Motor neuron (in vitro differentiated cells): ENCODE measurements around the gene PPM1D. TPM values are rescaled to one million over a fixed set of nuclear protein-coding genes. Genes with fewer than 3 reads are reported as not detected.
A peak's percentile ranks its signal among the peaks of the same experiment; 100 is the strongest.
"Not testable (repeated sequence)": the region's sequence is repeated elsewhere in the genome, so short reads cannot be mapped to it uniquely, and the experiment has no call there.

Experiments
- ATAC-seq, 8 experiments: fragments of 200-7000 bp; cut with Tn5 transposase; replicated peaks in 6 of 8; 2 replicates each; pipeline ENCODE4 v1.8.0; 2021; ENCODE audit warnings: mild to moderate bottlenecking in 8 of 8, moderate library complexity in 8 of 8
- H3K27ac ChIP-seq, 2 donors: fragments of 250-450 bp; sonication (Bioruptor Pico); 2 replicates each; pipeline ENCODE4 v1.9.0; 2021; ENCODE audit warnings: antibody characterized with exemption in 2 of 2, mild to moderate bottlenecking in 2 of 2, moderate library complexity in 1 of 2
- H3K4me1 ChIP-seq, 2 donors: fragments of 250-450 bp; sonication (Bioruptor Pico); replicated peaks in 1 of 2; 2 replicates each; pipeline ENCODE4 v1.6.1; 2021; ENCODE audit warnings: antibody characterized with exemption in 2 of 2, mild to moderate bottlenecking in 2 of 2, moderate library complexity in 1 of 2
- H3K4me3 ChIP-seq, 5 donors: fragments of 250-450 bp; sonication (Bioruptor Pico); 2 replicates each; pipeline ENCODE4 v1.9.0; 2021; ENCODE audit warnings: antibody characterized with exemption in 5 of 5, mild to moderate bottlenecking in 5 of 5, moderate library complexity in 4 of 5
- whole genome bisulfite sequencing, 10 experiments: fragments of 450-650 bp; shearing (Covaris generic); methylation state at CpG; one replicate each; pipeline ENCODE4 v1.0.0; 2022; 5-methylcytosine and 5-hydroxymethylcytosine counted together
- in situ Hi-C, 9 experiments: fragments of 400-800 bp; cut with MboI; loops; one replicate each; pipeline ENCODE4 v1.15.0; 2021; ENCODE audit warnings: low sequenced_read_pairs in 9 of 9, low pct_unique_long_range_greater_than_20kb in 2 of 9; ENCODE audit not compliant: unreplicated experiment in 9 of 9
- total RNA-seq, 8 experiments: library from RNA; unstranded; fragments of 300-600 nt; gene quantifications; 2 replicates each; pipeline versions ENCODE4 v1.2.3 to v1.2.4, GENCODE V29; 2022

The PPM1D gene
- total RNA-seq, 8 experiments from 2014 or later, result 7.3 to 26.1 (median 15.2) TPM

GRCh38 chr17:60577147-60577915, 22.7 kb upstream of the PPM1D start:
- H3K4me3 ChIP-seq, result no peak overlapping the region
- no peak overlapping the region for H3K27ac ChIP-seq
- peak in 3 of 8 experiments; percentile 97 to 98 (median 97) for ATAC-seq
- H3K4me1 ChIP-seq, result no peaks in the 10 kb centered on the region
- 2 to 74% (median 54%) methylated on average over 2 to 7 of the region's 7 CpGs for WGBS, 10 experiments
- in situ Hi-C loops, result no loop called here

GRCh38 chr17:60579090-60579489, 20.9 kb upstream of the PPM1D start:
- Histone ChIP-seq H3K27ac (no peak overlapping the region), H3K4me3 (no peak overlapping the region), H3K4me1 (no peaks in the 10 kb centered on the region)
- 46 to 100% (median 80%) methylated on average over 1 to 2 of the region's 2 CpGs; no CpG with 5 or more reads in 1 of the 10 experiments for WGBS, 10 experiments
- no peak for ATAC-seq
- in situ Hi-C loops, result no loop called here

GRCh38 chr17:60579551-60579950, 20.4 kb upstream of the PPM1D start:
- no peak overlapping the region for H3K27ac ChIP-seq
- no peak overlapping the region for H3K4me3 ChIP-seq
- in situ Hi-C loops, result no loop called here
- no peak for ATAC-seq
- 76 to 95% (median 90%) methylated on average over 1 to 4 of the region's 4 CpGs; no CpG with 5 or more reads in 5 of the 10 experiments for whole genome bisulfite sequencing, 10 experiments
- H3K4me1 ChIP-seq, result no peaks in the 10 kb centered on the region

- in situ Hi-C loops, result no loop called here
- ATAC-seq, result no peak
- H3K27ac ChIP-seq, result no peak overlapping the region
- H3K4me3 ChIP-seq, result no peak overlapping the region
- no peaks in the 10 kb centered on the region for H3K4me1 ChIP-seq
These were observed 17.0 kb upstream of the PPM1D start for GRCh38 chr17:60583008-60583407.

- WGBS, 10 experiments, result 33 to 100% (median 93%) methylated on average over 1 to 2 of the region's 2 CpGs; no CpG with 5 or more reads in 1 of the 10 experiments
These were observed 14.1 kb upstream of the PPM1D start for GRCh38 chr17:60585887-60586286.

GRCh38 chr17:60586288-60586974, 13.6 kb upstream of the PPM1D start:
- no peak overlapping the region for H3K27ac ChIP-seq
- in situ Hi-C loops, result no loop called here
- ATAC-seq, result peak in 2 of 8 experiments; percentile 17 to 40
- WGBS, 10 experiments, result 0 to 58% (median 47%) methylated on average over 1 to 3 of the region's 3 CpGs; no CpG with 5 or more reads in 1 of the 10 experiments
- H3K4me3 ChIP-seq, result no peak overlapping the region
- no peaks in the 10 kb centered on the region for H3K4me1 ChIP-seq

More at GRCh38 chr17:60585887-60586286, 14.1 kb upstream of the PPM1D start:
- Histone ChIP-seq H3K4me1 (no peaks in the 10 kb centered on the region), H3K4me3 (no peak overlapping the region), H3K27ac (no peak overlapping the region)
- ATAC-seq, result no peak
- in situ Hi-C loops, result no loop called here

- in situ Hi-C loops, result no loop called here
- Histone ChIP-seq H3K4me1 (no peaks in the 10 kb centered on the region), H3K27ac (no peak overlapping the region), H3K4me3 (no peak overlapping the region)
- ATAC-seq, result no peak
- 0 to 86% (median 71%) methylated on average over 1 to 5 of the region's 5 CpGs for WGBS, 10 experiments
These were observed 9.9 kb upstream of the PPM1D start for GRCh38 chr17:60590070-60590469.

GRCh38 chr17:60592750-60593149, 7.2 kb upstream of the PPM1D start:
- H3K27ac ChIP-seq, result no peak overlapping the region

GRCh38 chr17:60593441-60594036, 6.5 kb upstream of the PPM1D start:
- ATAC-seq, in situ Hi-C loops: not testable (repeated sequence)
- WGBS, 10 experiments, result 60 to 100% (median 89%) methylated on average over 2 to 7 of the region's 9 CpGs; no CpG with 5 or more reads in 1 of the 10 experiments

More at GRCh38 chr17:60592750-60593149, 7.2 kb upstream of the PPM1D start:
- Histone ChIP-seq H3K4me1 (no peaks in the 10 kb centered on the region), H3K4me3 (no peak overlapping the region)
- in situ Hi-C loops, result no loop called here
- 33 to 86% (median 75%) methylated on average over 1 to 2 of the region's 2 CpGs; no CpG with 5 or more reads in 3 of the 10 experiments for WGBS, 10 experiments
- no peak for ATAC-seq

GRCh38 chr17:60594170-60594569, 5.8 kb upstream of the PPM1D start:
- ATAC-seq, H3K4me3 ChIP-seq, H3K4me1 ChIP-seq, H3K27ac ChIP-seq, in situ Hi-C loops: not testable (repeated sequence)
- WGBS, 10 experiments, result 90 to 100% (median 96%) methylated on average over 3 to 7 of the region's 7 CpGs; no CpG with 5 or more reads in 1 of the 10 experiments

More at GRCh38 chr17:60593441-60594036, 6.5 kb upstream of the PPM1D start:
- not testable (repeated sequence) for H3K4me1 ChIP-seq, H3K4me3 ChIP-seq, H3K27ac ChIP-seq

- no peak for ATAC-seq
- no peak overlapping the region for H3K4me3 ChIP-seq
These were observed 5.3 kb upstream of the PPM1D start for GRCh38 chr17:60594734-60595133.

GRCh38 chr17:60597297-60597696, 2.7 kb upstream of the PPM1D start:
- in situ Hi-C loops, result no loop called here
- no peak for ATAC-seq
- peaks cover 0 to 6% of the 10 kb centered on the region in 2 donors for H3K4me1 ChIP-seq
- H3K27ac ChIP-seq, result no peak overlapping the region
- no peak overlapping the region for H3K4me3 ChIP-seq
- 89 to 100% (median 100%) methylated on average over 1 to 6 of the region's 6 CpGs for WGBS, 10 experiments

More at GRCh38 chr17:60594734-60595133, 5.3 kb upstream of the PPM1D start:
- Histone ChIP-seq H3K27ac (no peak overlapping the region), H3K4me1 (peaks cover 0 to 6% of the 10 kb centered on the region in 2 donors)
- in situ Hi-C loops, result no loop called here
- 67 to 100% (median 98%) methylated on average over 1 to 2 of the region's 2 CpGs; no CpG with 5 or more reads in 2 of the 10 experiments for WGBS, 10 experiments
